Measurements from ENCODE around the gene IRX2.

DNA sequence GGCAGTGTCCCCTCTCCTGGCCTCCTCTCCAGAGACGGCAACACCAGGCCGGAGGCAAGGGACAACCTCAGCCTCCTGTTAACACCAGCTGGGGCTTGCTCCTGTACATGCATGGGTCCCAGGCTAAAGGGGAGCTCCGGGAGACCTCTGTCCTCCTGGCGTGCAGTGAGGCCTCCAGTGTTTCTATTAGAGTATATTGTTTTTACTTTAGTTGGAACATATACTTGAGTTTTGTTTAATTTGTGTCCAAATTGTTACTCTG lies 12.0 kb upstream of the IRX2 start:
- TF ChIP-seq CTCF (IDR thresholded peaks at IDR 0.05) (no peak), POLR2A (IDR thresholded peaks at IDR 0.05) (no peak)
